NCI-H2029 treated with DMSO at 0.1 percent for 48 hours (cell line): ENCODE results near the gene SPTBN1.
"Not testable (repeated sequence)": the region's sequence is repeated elsewhere in the genome, so short reads cannot be mapped to it uniquely, and the experiment has no call there.

ENCODE experiments used
- DNase-seq: peaks from one replicate; lab custom pipeline; 2025; lab: John Stamatoyannopoulos, UW

The SPTBN1 gene

DNA sequence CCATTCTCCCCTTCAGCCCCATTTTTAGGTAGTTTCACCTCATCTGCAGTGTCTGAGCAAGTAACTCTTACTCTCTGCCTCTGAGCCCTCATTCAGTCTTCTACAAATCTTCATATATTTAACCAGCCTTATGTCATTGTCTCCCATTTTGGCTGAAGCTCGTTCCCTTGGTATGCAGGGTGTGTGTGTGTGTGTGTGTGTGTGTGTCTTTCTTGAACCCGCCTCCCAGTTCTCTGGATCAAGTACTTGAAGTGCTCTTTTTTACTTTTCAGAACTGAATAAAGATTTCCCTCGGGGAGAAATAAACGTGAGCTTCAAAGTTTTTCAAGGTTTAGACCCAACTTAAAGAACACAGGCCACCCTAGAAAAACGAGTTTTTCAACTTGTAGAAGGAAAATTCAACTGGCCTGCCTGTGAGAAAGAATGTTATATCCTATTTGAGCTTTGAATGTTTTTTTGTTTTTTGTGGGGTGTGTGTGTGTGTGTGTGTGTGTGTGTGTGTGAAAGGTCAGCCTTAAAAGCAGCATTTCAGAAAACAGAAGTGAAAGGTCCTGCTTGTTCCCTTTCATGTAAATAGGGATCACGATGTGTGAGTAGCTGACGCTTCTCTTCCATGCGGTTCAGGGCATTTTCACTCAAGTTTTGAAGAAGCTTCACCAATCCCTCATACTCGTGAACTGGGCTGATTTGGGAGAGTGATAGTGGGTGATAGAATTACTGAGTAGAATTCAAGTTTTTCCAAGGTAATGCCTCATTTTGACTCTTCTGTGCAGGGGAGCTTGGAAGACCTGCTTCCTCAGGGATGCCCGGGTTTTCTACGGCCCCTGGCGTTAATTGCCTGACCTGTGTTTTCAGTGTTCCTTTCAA, 216.7 kb downstream of the SPTBN1 start:
- DNase-seq = no peak

DNA sequence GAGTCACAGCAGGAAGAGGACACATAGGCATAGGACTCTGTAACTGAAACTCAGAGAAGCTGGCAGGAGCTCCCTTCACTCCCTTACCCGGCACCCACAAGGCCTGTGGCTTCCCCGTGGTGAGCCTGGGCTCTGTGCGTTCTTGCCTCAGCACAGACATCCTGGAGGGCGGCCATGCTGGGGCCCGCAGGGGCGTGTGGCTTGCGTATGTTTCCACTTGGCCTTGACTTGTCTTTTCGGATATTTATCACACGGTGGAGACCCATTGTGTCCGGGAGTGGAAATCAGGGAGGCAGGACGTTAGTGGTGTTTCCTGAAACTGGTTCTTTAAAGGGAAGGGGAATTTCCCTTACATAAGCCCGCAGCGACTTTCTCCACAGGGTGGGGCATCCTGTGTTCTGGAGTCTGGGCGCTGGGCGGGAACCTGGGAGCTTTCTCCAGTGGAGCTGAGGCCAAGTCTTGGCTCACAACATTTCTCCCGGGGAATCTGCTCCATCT, 217.4 kb downstream of the SPTBN1 start:
- no peak for DNase-seq

DNA sequence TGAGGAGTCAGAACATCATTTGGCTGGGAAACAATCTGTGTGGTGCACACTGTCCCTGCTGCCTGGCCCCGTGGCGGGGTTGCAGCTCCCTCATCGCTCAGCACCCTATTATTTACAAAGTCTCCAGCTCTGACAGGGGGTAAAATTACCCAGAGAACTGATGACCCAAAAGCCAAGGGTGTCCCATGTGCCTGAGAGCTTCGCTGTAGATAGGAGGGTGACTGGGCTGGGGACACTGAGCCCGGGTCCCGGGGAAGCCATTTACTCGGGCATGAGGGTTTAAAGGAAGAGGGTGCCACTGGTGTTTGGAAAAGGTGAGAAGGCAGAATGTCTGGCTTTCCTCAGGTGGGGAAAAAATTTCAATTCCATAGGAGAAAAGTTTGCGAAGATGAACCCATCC, 219.2 kb downstream of the SPTBN1 start:
- DNase-seq = no peak

DNA sequence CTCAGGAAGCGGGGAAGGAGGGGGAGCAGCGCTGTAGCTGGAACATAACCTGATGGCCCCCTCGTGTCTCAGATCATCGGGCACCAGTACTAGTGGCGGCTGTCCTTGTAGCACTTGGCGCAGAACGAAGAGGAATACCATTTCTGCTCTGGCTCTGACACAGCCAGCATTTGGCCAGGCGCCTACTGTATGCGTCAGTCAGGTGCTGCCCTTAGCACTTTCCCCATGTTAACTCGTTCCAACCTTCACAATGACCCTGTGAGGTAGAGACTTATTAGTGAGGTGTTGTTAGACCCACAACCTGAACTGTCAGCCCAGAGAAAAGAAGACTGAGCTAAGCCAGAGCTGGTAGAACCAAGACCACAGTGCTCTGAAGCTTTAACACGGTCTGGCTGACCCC, 219.6 kb downstream of the SPTBN1 start:
- DNase-seq = no peak

DNA sequence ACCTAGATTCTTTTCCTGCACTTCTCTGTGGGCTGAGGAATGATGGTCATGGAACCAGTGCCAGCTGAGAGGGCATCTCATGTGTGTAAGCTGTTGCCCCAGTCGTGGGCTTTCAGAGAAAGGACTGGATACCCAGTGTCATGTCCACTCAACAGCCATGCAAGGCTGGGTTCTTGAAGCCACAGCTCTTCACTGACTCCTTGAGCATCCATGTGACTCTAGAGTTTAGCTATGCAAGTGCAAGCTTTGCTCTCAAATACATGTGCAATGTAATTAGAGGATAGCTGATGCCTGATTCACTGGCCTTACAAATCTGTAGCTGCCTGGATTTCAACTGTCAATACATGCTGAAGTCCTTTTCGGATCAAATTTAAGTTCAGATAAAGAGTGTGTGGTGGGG, 220.5 kb downstream of the SPTBN1 start:
- no peak for DNase-seq

DNA sequence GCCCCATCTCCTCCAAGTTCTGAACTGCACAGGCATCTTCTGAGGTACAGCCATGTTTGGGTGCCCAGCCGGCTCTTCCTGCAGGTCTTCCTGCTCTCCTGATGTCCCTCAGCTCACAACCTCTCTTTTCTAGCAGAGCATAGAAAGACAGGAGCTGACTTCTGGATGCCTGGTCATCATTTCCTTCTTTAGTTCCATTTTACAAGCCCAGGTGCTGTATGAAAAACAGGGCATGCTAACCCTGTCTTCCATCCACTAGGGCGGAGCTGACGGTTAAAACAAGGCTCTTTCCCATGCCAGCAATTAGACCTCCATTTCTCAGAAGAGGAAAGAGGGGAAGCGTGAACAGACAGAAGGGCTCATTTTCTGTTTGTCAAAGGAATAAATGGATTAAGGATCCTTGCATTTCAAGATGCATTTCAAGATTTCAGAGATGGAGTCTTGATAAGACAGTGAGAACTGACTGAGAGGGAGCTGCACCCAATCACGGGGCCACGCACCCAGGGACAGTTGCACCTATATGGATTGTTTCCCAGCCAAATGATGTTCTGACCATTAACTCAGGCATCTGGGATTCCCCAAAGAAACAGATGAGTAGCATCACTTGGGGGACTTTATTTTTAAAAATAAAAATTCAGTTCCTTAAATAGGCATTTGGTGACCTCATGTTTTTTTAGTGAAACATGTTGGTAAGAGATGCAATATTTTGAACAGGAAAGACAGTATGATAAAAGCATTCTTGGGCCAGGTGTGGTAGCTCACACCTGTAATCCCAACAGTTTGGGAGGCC, 221.5 kb downstream of the SPTBN1 start:
- DNase-seq = no peak

DNA sequence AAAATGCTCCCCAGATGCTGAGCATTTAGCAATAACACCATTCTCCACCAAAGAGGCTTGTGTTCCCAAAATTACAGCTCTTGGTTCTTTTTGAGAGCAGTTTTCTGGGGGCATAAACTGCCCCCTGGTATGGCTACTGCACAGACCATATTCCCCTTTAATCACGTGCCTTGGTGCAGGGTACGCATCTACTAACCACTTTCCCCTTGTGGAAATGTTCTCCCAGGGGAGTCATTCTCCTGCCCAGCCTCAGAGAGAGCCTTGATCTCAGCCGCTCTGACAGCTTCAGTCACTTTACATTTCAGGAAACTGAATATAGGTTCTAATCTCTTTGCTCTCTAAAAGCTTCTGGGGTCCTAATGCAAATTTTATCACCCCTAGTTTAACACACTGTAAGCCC, 222.6 kb downstream of the SPTBN1 start:
- no peak for DNase-seq

DNA sequence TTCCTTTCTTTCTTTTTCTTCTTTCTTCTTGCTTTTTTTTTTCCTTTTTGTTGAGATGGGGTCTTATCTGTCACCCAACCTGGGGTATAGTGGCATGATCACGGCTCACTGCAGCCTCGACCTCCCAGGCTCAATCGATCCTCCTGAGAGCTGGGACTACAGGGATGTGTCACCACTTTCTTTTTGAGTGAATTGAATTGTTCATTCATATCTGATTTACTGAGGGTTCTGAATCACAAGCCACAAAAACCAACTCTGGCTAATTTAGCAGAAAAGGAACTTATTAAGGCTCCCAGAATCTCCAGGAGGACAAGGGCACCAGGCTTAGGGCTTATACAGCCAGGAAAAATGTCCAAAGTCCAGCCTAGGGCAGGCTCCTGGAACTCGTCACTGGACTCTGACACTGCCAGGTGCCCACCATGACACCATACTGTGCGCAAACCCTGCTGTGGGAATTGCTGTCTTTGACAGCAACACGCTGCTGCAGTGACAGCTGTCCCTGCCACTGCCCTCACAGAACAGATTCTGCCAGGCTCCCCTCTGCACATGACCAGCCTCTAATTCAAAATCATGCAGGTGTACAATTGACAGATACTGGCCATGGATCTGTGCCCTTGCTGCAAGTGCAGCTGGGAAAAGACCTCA, 224.4 kb downstream of the SPTBN1 start:
- DNase-seq = no peak

DNA sequence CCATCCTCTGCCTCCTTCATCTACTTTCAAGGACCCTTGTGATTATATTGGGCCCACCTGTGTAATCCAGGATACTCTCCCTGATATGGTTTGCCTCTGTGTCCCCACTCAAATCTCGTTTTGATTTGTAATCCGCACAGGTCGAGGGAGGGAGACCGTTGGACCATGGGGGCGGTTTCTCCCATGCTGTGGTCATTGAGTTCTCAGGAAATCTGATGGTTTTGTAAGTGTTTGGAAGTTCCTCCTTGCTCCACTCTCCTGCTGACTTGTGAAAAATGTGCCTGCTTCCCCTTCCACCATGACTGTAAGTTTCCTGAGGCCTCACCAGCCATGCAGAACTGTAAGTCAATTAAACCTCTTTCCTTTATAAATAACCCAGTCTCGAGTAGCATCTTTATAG, 225.3 kb downstream of the SPTBN1 start:
- no peak for DNase-seq

DNA sequence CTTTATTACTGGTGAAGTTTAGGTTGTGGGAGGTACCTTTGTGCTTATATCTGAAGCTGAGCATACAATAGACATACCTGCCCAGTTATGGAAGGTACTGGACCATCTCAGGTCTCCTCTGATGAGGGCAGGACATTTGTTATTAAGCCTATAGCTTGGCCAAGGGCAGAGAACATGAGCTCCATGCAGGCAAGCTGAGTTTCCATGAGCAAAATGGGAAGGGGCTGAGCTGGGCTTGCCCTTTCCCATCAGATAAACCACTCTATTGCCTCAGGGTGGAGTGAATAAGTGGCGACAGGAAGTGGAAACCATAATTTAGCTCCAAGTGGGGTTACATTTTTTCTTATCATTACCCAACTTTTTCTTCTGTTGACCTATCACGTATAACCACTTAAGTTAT, 227.5 kb downstream of the SPTBN1 start:
- DNase-seq = no peak

DNA sequence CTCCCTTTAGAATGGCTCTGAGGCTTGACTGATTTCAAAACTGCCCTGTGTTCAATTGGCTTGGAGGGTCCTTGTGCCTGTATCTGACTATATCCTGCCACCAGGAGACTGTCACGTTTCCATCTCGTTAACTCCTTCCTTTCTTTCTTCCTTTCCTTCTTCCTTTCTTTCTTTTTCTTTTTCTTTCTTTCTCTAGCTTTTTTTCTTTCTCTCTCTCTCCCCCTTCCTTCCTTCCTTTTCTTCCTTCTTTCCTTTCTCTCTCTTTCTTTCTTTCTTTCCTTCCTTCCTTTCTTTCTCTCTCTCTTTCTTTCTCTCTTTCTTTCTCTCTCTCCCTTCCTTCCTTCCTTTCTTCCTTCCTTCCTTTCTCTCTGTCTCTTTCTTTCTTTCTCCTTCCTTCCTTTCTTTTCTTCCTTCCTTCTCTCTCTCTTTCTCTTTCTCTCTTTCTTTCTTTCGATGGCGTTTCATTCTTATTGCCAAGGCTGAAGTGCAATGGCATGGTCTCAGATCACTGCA, 229.2 kb downstream of the SPTBN1 start:
- DNase-seq = no peak

DNA sequence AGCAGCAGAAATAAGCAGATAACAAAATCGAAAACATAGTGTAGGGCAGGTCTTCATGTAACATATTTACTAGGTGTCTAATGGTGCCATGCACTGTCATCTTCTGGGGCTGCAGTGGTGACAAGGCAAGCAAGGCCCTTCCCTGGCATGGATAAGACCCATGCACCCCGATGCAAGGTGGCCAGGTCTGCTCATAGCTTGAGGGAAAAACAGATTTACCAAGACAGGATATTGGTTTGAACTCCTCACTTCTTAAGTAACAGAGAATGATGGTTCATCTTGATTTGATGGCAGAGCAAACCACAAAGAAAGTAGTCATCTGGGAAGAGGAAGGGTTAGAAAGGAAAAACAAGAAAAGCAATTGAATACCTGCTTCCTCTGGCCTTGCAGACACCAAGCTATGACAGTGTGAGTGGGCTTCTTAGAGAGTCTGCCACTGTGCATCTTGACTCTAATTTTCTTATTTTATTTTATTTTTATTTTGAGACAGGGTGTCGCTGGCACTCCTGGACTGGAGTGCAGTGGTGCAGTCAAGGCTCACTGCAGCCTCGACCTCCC, 231.5 kb downstream of the SPTBN1 start:
- DNase-seq = no peak

DNA sequence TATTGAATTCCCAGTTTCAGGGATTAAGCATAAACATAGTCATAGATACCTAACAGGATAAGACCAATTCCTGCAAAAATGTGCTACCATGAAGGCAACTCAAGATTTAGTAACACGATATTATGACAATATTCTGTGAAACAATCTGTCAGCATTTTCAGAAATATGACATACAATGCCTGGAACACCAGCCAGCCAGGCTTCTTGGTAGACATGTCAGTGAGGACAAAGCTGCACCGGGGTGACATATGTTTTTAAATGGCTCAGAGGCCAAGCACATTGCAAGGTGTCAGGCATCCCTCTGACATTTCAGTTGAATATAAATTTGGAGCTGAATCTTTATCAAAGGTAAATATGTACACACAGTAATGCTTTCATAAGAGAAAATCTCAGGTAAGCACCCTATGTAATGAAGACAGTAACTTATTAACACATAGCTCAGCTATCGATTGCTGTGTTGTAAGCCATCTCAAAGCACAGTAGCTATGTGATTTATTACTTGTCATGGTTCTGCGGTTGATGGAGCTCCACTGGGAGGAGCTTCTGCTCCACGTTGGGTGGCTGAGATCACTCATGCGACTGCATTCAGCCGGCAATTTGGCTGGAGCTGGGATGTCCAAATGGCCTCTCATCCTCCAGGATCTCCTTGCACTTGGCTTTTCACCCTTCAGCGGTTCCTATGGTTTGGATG, 235.5 kb downstream of the SPTBN1 start:
- no peak for DNase-seq

DNA sequence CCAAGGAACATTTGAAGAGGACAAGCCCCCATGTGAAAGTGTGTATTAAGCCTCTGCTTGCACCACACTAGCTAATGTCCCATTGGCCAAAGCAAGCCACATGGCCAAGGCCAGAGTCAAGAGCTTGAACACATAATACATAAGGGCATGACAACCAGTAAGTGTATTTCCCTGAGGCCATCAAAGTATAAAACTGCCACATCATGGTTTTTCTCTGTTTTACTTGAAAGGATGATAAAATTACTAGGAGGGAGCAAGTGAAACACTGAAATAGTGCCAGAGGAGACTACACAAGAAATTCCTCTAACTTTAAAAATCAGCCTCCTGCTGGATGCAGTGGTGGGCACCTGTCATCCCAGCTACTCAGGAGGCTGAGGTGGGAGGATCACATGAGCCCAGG, 236.4 kb downstream of the SPTBN1 start:
- no peak for DNase-seq

DNA sequence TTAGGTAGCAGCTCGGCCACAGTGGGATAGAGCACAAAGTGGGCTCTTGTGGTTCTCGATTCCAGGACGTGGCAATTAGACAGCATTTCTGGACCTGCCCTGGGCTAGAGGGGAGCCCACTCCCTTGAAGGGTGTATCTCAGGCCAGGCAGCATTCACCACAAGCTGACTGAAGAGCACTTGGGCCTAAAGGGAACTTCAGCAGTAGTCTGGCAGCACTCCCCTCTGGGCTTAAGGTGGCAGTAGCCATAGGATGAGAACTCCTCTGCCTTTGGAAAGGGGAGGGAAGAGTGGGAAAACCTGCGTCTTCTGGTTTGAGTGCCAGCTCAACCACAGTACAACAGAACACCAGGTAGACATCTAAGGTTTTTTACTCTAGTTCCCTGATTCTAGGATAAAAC, 239.3 kb downstream of the SPTBN1 start:
- no peak for DNase-seq

DNA sequence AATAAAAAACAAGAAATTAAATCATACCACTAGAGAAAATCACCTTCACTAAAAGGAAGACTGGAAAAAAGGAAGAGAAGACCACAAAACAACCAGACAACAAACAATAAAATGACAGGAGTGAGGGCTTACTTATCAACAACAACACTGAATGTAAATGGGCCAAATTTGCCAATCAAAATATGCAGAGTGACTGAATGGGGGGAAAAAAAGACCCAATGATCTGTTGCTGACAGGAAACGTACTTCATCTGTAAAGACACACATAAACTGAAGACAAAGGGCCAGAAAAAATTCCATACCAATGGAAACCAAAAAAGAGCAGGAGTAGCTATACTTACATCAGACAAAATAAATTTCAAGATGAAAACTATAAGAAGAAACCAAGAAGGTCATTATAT, 241.8 kb downstream of the SPTBN1 start:
- no peak for DNase-seq

DNA sequence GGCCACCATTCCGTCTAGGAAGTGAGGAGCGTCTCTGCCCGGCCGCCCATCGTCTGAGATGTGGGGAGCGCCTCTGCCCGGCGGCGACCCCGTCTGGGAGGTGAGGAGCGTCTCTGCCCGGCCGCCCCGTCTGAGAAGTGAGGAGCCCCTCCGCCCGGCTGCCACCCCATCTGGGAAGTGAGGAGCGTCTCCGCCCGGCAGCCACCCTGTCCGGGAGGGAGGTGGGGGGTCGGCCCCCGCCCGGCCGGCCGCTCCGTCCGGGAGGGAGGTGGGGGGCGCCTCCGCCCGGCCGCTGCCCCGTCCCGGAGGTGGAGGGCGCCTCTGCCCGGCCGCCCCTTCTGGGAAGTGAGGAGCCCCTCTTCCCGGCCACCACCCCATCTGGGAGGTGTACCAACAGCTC, 242.8 kb downstream of the SPTBN1 start:
- DNase-seq = not testable (repeated sequence)

DNA sequence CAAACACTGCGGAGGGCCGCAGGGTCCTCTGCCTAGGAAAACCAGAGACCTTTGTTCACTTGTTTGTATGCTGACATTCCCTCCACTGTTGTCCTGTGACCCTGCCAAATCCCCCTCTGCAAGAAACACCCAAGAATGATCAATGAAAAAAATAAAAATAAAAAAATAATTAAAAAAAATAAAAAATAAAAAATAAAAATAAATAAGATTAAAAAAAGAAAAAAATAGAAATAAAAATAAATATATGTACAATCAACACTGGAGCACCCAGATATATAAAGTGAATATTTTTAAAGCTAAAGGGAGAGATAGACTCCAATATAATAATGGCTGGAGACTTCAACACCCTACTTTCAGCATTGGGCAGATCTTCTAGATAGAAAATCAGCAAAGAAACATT, 243.5 kb downstream of the SPTBN1 start:
- no peak for DNase-seq

DNA sequence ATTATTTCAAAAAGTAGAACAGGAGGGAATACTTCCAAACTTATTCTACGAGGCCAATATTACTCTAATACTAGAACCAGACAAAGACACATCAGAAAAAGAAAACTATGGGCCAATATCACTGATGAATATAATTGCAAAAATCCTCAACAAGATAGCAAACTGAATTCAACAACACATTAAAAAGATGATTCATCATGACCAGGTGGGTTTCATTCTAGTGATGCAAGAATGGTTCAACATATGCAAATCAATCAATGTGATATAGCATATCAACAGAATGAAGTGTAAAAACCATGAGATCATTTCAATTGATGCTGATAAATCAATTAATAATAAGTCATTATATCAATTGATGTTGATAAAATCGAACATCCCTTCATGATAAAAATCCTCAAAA, 244.9 kb downstream of the SPTBN1 start:
- no peak for DNase-seq

DNA sequence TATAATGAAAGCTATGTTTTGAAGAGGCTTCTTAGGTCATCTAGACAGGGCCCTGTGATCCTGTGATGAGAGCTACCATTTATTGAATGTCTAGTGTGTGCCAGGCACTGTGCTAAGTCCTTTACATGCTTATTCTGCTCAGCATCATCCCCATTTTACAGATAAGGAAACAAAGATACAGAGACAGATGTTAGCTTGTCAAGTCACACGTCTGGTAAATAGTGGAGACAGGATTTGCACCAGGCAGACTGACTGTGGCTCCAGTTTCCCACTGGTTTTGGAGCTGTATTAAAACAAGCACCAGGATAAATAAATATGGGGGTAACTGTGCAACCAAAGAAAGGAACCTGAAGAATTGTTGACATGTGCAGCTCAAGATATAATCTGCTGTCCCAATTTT, 248.1 kb downstream of the SPTBN1 start:
- DNase-seq = no peak
